ENCODE measurements around the gene SLC5A6. TPM values are rescaled to one million over a fixed set of nuclear protein-coding genes. Genes with fewer than 3 reads are reported as not detected.
A peak's percentile ranks its signal among the peaks of the same experiment; 100 is the strongest.

The SLC5A6 gene
- total and polyA plus RNA-seq, 8 donors, result 5.7 to 71.0 (median 21.4) TPM

GRCh38 chr2:27162151-27163121 is 49.6 kb downstream of the SLC5A6 start:
- no peaks in the 10 kb centered on the region for H3K9me3 ChIP-seq
- 71 to 74% (median 72%) methylated on average over 15 of the region's 15 CpGs for WGBS, 5 donors
- no peaks in the 10 kb centered on the region for H3K4me1 ChIP-seq
- DNase-seq, result no peak
- peak overlapping the region in 1 of 4 donors; percentile 17 for H3K4me3 ChIP-seq
- intact Hi-C loops (cut with DNase I; ENCODE audit: low total_unique reads), result no loop called here
- no peaks in the 10 kb centered on the region for H3K36me3 ChIP-seq
- no peak for TF ChIP-seq EP300 (IDR thresholded peaks at IDR 0.05)
- no peak for TF ChIP-seq POLR2AphosphoS5 (IDR thresholded peaks at IDR 0.05)
- TF ChIP-seq POLR2A (IDR thresholded peaks at IDR 0.05), result no peak
- TF ChIP-seq, protein P1, sequence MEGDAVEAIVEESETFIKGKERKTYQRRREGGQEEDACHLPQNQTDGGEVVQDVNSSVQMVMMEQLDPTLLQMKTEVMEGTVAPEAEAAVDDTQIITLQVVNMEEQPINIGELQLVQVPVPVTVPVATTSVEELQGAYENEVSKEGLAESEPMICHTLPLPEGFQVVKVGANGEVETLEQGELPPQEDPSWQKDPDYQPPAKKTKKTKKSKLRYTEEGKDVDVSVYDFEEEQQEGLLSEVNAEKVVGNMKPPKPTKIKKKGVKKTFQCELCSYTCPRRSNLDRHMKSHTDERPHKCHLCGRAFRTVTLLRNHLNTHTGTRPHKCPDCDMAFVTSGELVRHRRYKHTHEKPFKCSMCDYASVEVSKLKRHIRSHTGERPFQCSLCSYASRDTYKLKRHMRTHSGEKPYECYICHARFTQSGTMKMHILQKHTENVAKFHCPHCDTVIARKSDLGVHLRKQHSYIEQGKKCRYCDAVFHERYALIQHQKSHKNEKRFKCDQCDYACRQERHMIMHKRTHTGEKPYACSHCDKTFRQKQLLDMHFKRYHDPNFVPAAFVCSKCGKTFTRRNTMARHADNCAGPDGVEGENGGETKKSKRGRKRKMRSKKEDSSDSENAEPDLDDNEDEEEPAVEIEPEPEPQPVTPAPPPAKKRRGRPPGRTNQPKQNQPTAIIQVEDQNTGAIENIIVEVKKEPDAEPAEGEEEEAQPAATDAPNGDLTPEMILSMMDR (IDR thresholded peaks at IDR 0.05), result no peak
- peaks cover 0 to 4% (median 0%) of the 10 kb centered on the region in 3 donors for H3K27me3 ChIP-seq
- peak overlapping the region in 1 of 5 donors; percentile 52 for H3K27ac ChIP-seq

DNA sequence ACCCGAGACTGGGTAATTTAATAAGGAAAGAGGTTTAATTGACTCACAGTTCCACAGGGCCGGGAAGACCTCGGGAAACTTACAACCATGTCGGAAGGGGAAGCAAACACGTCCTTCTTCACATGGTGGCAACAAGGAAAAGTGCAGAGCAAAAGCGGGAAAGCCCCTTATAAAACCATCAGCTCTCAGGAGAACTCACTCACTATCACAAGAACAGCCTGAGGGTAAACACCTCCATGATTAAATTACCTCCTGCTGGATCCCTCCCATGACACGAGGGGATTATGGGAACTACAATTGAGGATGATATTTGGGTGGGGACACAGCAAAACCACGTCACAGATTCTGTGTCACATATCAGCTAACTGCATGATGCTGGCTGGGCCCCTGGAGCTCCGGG is 51.9 kb downstream of the SLC5A6 start:
- no peak for DNase-seq
- Histone ChIP-seq H3K27me3 (peaks cover 0 to 8% (median 0%) of the 10 kb centered on the region in 3 donors), H3K9me3 (no peaks in the 10 kb centered on the region), H3K36me3 (no peaks in the 10 kb centered on the region), H3K4me3 (no peak overlapping the region), H3K4me1 (no peaks in the 10 kb centered on the region), H3K27ac (no peak overlapping the region)
- no peak for TF ChIP-seq EP300 (IDR thresholded peaks at IDR 0.05)
- no peak for TF ChIP-seq POLR2AphosphoS5 (IDR thresholded peaks at IDR 0.05)
- TF ChIP-seq, protein P1 (IDR thresholded peaks at IDR 0.05), result no peak
- TF ChIP-seq POLR2A (IDR thresholded peaks at IDR 0.05), result no peak
- intact Hi-C loops (cut with DNase I; ENCODE audit: low total_unique reads), result no loop called here
- WGBS, 5 donors, result 77 to 84% (median 79%) methylated on average over 9 of the region's 9 CpGs

GRCh38 chr2:27159271-27159670 is 52.8 kb downstream of the SLC5A6 start:
- intact Hi-C loops (cut with DNase I; ENCODE audit: low total_unique reads), result no loop called here
- no peak overlapping the region for H3K4me3 ChIP-seq
- H3K27me3 ChIP-seq, result peaks cover 0 to 8% (median 0%) of the 10 kb centered on the region in 3 donors
- no peak for TF ChIP-seq POLR2AphosphoS5 (IDR thresholded peaks at IDR 0.05)
- no peak for TF ChIP-seq EP300 (IDR thresholded peaks at IDR 0.05)
- no peak for TF ChIP-seq POLR2A (IDR thresholded peaks at IDR 0.05)
- TF ChIP-seq, protein P1 (IDR thresholded peaks at IDR 0.05), result no peak
- no peak overlapping the region for H3K27ac ChIP-seq
- no peak for DNase-seq
- H3K4me1 ChIP-seq, result no peaks in the 10 kb centered on the region
- no peaks in the 10 kb centered on the region for H3K9me3 ChIP-seq
- WGBS, 5 donors, result 72 to 88% (median 77%) methylated on average over 5 to 6 of the region's 6 CpGs
- no peaks in the 10 kb centered on the region for H3K36me3 ChIP-seq

DNA sequence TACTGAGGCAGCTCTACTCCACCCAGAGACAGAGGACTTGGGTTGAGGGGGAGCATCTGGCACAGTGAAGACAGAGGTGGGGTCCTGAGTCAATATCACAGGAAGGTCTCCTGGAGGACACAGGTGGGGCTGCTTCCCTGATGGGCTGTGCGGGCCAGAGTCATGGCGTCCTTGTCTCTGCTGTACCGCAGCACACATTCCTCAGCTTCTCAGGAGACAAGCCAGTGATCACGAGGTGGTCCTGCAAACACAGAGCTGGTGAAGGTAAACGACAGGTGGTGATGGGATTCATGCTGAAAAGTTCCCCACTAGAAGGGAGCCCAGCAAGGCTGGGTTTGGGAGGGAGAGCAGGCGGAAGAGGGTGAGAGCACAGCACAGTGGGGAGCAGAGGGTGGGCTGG is 53.6 kb downstream of the SLC5A6 start:
- intact Hi-C loops (cut with DNase I; ENCODE audit: low total_unique reads), result no loop called here
- Histone ChIP-seq H3K4me1 (no peaks in the 10 kb centered on the region), H3K9me3 (no peaks in the 10 kb centered on the region), H3K27me3 (peaks cover 0 to 4% (median 0%) of the 10 kb centered on the region in 3 donors), H3K4me3 (no peak overlapping the region), H3K27ac (no peak overlapping the region), H3K36me3 (no peaks in the 10 kb centered on the region)
- DNase-seq, result no peak
- 45 to 69% (median 53%) methylated on average over 5 to 6 of the region's 6 CpGs for WGBS, 5 donors
- no peak for TF ChIP-seq POLR2AphosphoS5 (IDR thresholded peaks at IDR 0.05)
- TF ChIP-seq, protein P1 (IDR thresholded peaks at IDR 0.05), result no peak
- TF ChIP-seq EP300 (IDR thresholded peaks at IDR 0.05), result no peak
- TF ChIP-seq POLR2A (IDR thresholded peaks at IDR 0.05), result no peak

Data from stomach (tissue), 9 donors.